Adipocyte (in vitro differentiated cells): ENCODE results near the gene PFDN2.
"Not testable (repeated sequence)": the region's sequence is repeated elsewhere in the genome, so short reads cannot be mapped to it uniquely, and the experiment has no call there.

Experiments
- DNase-seq: peaks from one replicate; pipeline ENCODE4 v3.0.0-alpha.2; 2015; ENCODE audit warnings: low read depth
- H3K27me3 ChIP-seq: replicated peaks from 2 replicates; pipeline ENCODE4 v1.7.0; 2013; ENCODE audit warnings: mild to moderate bottlenecking, low read length, moderate library complexity; ENCODE audit not compliant: control insufficient read depth, insufficient read depth
- H3K36me3 ChIP-seq: 2 replicates; pipeline ENCODE4 v1.7.0; 2013; ENCODE audit warnings: low read length, mild to moderate bottlenecking, moderate library complexity; ENCODE audit not compliant: control insufficient read depth, insufficient read depth, severe bottlenecking
- H3K4me1 ChIP-seq: 2 replicates; pipeline ENCODE4 v1.7.0; 2013; ENCODE audit warnings: mild to moderate bottlenecking, low read length, moderate library complexity; ENCODE audit not compliant: control insufficient read depth, insufficient read depth
- H3K4me3 ChIP-seq: 2 replicates; pipeline ENCODE4 v1.7.0; 2013; ENCODE audit warnings: mild to moderate bottlenecking, low read length, moderate library complexity
- H3K9ac ChIP-seq: 2 replicates; pipeline ENCODE4 v1.7.0; 2013; ENCODE audit warnings: mild to moderate bottlenecking, low read length, moderate library complexity
- H3K9me3 ChIP-seq: 2 replicates; pipeline ENCODE4 v1.7.0; 2013; ENCODE audit warnings: mild to moderate bottlenecking, low read length, moderate library complexity; ENCODE audit not compliant: control insufficient read depth

Gene PFDN2

DNA sequence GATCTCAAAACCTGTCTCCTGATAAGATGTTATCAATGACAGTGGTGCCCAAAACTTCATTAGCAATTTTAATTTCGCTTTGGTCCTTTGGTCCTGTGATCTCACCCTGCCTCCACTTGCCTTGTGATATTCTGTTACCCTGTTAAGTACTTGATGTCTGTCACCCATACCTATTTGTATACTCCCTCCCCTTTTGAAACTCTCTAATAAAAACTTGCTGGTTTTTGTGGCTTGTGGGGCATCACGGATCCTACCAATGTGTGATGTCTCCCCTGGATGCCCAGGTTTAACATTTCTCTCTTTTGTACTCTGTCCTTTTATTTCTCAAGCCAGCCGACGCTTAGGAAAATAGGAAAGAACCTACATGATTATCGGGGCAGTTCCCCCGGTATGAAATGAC lies 53.9 kb downstream of the PFDN2 start:
- not testable (repeated sequence) for H3K4me1 ChIP-seq, H3K9ac ChIP-seq, H3K27me3 ChIP-seq, DNase-seq, H3K36me3 ChIP-seq, H3K9me3 ChIP-seq, H3K4me3 ChIP-seq

DNA sequence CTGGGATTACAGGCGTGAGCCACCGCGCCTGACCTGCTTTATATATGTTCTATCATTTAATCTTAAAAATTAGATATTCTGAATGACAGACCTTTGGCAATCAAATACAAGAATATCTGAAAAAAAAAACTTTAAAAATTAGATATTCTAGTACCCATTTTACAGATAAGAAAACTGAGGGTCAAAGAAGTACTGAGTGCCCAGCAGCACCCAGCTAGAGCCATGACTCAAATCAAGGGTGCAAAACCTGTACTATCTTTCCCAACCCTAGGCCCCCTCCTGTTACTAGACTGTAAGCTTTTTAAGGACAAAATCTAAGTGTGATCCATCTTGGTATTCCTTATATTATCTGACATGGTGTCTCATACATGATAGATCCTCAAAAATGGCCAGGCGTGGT lies 56.4 kb downstream of the PFDN2 start:
- no peaks in the 10 kb centered on the region for H3K4me1 ChIP-seq

DNA sequence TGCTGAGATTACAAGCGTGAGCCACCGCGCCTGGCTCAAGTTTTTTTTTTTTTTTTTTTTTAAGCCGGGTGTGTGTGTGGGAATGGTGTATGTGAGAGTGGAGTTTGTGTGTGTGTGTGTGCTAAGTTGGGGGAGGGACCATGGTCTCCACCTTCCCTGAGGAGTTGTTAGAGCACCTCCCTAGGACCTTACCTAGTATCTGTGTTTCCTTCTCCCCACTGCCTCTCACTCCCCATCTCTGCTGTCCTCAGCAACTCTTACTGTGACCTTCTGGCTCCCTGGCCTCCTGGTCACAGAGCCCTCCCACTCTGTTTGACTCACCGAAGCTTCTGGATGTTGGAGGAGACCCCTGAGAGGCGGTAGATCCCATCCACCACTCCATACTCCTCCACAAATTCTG lies 58.5 kb downstream of the PFDN2 start:
- no peak for DNase-seq
- Histone ChIP-seq H3K27me3 (peaks cover 6% of the 10 kb centered on the region), H3K4me3 (no peak overlapping the region), H3K36me3 (no peaks in the 10 kb centered on the region), H3K9ac (no peak overlapping the region), H3K4me1 (no peaks in the 10 kb centered on the region), H3K9me3 (no peaks in the 10 kb centered on the region)

More for the DNA sequence above, 56.4 kb downstream of the PFDN2 start:
- no peaks in the 10 kb centered on the region for H3K9me3 ChIP-seq
- H3K27me3 ChIP-seq, result peaks cover 7% of the 10 kb centered on the region
- no peak overlapping the region for H3K4me3 ChIP-seq
- no peak for DNase-seq
- H3K9ac ChIP-seq, result no peak overlapping the region
- no peaks in the 10 kb centered on the region for H3K36me3 ChIP-seq

DNA sequence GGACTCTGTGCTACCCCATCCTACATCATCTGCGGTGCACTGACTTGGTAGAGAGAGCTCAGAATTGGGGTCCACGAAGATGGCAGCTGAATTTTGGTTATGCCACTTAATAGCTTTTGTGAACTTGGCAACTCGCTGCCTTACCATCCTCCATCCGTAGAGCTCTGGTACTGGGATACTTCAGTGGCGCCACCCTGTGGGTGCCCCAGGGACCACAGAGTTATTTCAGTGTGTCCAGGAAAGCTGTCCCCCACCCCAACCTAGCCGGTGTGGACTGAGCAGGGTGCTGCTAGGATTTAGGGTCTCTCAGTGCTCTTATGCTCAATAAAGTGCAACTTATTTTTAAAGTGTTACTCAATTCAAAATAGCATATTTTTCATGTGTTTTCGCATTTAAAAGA lies 63.0 kb downstream of the PFDN2 start:
- Histone ChIP-seq H3K9me3 (peaks cover 2% of the 10 kb centered on the region), H3K36me3 (no peaks in the 10 kb centered on the region), H3K4me3 (no peak overlapping the region), H3K9ac (no peak overlapping the region), H3K4me1 (no peaks in the 10 kb centered on the region), H3K27me3 (peaks cover 6% of the 10 kb centered on the region)
- no peak for DNase-seq

DNA sequence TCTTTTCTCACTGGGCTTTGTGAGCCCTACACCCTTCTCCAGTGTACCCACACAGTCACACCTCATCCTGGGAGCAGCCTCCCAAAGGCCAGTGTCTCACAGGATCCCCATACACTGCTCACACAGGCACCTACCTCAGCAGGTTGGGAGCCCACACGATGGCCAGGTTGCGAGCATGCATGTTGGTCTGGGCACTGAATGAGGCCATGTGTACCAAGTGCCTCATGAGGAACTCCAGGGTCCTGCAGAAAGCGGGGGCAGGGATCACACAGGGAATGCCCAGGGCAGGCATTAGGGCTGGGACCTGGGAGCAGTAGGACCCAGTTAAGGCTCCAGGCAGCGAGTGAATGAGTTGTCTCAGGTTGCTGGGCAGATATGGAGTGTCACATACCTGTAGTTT lies 63.6 kb downstream of the PFDN2 start:
- H3K4me3 ChIP-seq, result no peak overlapping the region
- H3K9ac ChIP-seq, result no peak overlapping the region
- no peaks in the 10 kb centered on the region for H3K36me3 ChIP-seq
- no peak for DNase-seq
- H3K4me1 ChIP-seq, result no peaks in the 10 kb centered on the region
- peaks cover 7% of the 10 kb centered on the region for H3K9me3 ChIP-seq
- H3K27me3 ChIP-seq, result peaks cover 3% of the 10 kb centered on the region

DNA sequence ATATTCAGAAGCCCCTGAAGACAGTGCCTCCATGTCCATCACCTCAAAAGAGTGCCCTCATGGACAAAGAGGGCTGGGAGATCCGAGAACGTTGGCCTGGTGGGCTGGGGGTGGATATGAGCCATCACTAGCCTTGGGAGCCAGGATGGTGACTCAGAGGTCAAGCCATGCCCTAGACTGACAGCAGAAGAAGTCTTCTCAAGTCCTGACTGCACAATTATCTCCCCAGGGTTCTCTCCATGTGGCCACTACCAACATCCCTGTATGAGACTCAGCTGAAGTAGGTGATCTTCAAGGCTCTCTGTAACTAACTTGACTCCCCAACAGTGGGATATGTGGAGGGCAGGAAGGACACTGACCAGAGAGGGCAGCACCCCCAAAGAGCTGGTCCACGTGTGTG lies 64.9 kb downstream of the PFDN2 start:
- DNase-seq, result no peak
- peaks cover 2% of the 10 kb centered on the region for H3K27me3 ChIP-seq
- no peaks in the 10 kb centered on the region for H3K4me1 ChIP-seq
- H3K4me3 ChIP-seq, result no peak overlapping the region
- H3K9ac ChIP-seq, result no peak overlapping the region
- H3K36me3 ChIP-seq, result no peaks in the 10 kb centered on the region
- peaks cover 18% of the 10 kb centered on the region for H3K9me3 ChIP-seq

DNA sequence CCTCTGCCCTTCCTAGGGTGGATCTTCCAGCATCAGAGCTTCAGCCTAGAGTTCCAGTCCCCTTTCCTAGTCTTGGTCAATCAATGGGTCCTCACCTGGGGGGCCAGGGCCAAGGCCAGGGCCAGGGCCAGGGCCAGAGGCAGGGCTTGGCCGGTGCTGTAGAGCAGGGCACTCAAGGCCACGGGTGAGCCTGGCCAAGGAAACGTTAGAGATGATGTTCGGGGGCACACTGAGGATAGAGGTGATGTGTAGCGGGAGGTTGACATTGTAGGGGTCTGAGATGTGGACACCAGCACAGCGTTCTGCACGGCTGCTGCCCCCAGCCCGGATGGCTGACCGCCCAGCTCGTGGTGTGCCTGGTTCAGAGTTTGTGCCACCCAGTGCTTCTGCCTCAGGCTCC lies 66.6 kb downstream of the PFDN2 start:
- DNase-seq, result no peak
- Histone ChIP-seq H3K36me3 (no peaks in the 10 kb centered on the region), H3K4me3 (no peak overlapping the region), H3K9me3 (peaks cover 18% of the 10 kb centered on the region), H3K9ac (no peak overlapping the region), H3K4me1 (peaks cover 5% of the 10 kb centered on the region), H3K27me3 (peaks cover 2% of the 10 kb centered on the region)
